A549 (cell line): ENCODE results near the gene ZNF536. TPM values are rescaled to one million over a fixed set of nuclear protein-coding genes. Genes with fewer than 3 reads are reported as not detected.

Source experiments
- ATAC-seq, 2 experiments: fragments of 200-7000 bp in 1 of 2; fragments of >200 bp in 1 of 2; cut with Nextera tagmentation in 1 of 2; cut with Tn5 transposase in 1 of 2; 3 replicates each; pipeline versions ENCODE4 v1.8.0 to v1.9.1; 2018 to 2020; ENCODE audit warnings: mild to moderate bottlenecking in 1 of 2, moderate library complexity in 1 of 2
- CTCF ChIA-PET: fragments of 300-600 bp; sonication (Branson Sonifier 250); formaldehyde crosslinking; extraction: SDS; loops from one replicate; lab custom pipeline; 2021; ENCODE audit warnings: antibody characterized with exemption, inconsistent platforms; lab: Yijun Ruan, JAX
- POLR2A ChIA-PET: fragments of 350-600 bp; formaldehyde crosslinking; extraction: SDS; loops from one replicate; lab custom pipeline; 2021; ENCODE audit warnings: antibody characterized with exemption, inconsistent platforms; lab: Yijun Ruan, JAX
- DNase-seq, 2 experiments: peaks; one replicate each; pipeline versions ENCODE4 v3.0.0 to v3.0.0-alpha.2; 2011 to 2016; ENCODE audit warnings: low read depth in 1 of 2, low spot score in 1 of 2
- FAIRE-seq: peaks from 2 replicates; lab custom pipeline; 2011; peaks lifted over from hg19 to GRCh38; lab: Jason Lieb, UNC
- H3K27ac ChIP-seq, 2 experiments: fragments of >200 bp; sonication (Bioruptor Twin); formaldehyde crosslinking; 3 replicates each; pipeline ENCODE4 v1.5.1; 2016 to 2017
- H3K4me1 ChIP-seq: fragments of >200 bp; sonication (Bioruptor Twin); formaldehyde crosslinking; 3 replicates; pipeline ENCODE4 v1.6.1; 2016
- H3K4me2 ChIP-seq: fragments of >200 bp; sonication (Bioruptor Twin); formaldehyde crosslinking; 3 replicates; pipeline ENCODE4 v1.6.1; 2016
- H3K4me3 ChIP-seq: fragments of >200 bp; sonication (Bioruptor Twin); formaldehyde crosslinking; 3 replicates; pipeline ENCODE4 v1.5.1; 2016
- H3K9me3 ChIP-seq: fragments of >200 bp; sonication (Bioruptor Twin); formaldehyde crosslinking; 3 replicates; pipeline ENCODE4 v1.6.1; 2016
- CEBPB ChIP-seq, 2 experiments: fragments of >200 bp in 1 of 2; sonication (Bioruptor Twin) in 1 of 2; formaldehyde crosslinking in 1 of 2; IDR thresholded peaks; 2 replicates each; pipeline ENCODE4 v1.6.1; 2012 to 2016
- CHD2 ChIP-seq: fragments of 150-350 bp; IDR thresholded peaks from 2 replicates; pipeline ENCODE4 v1.6.1; 2014; ENCODE audit warnings: low read length; ENCODE audit not compliant: partially characterized antibody
- CHD4 ChIP-seq: fragments of 200-600 bp; sonication (generic); IDR thresholded peaks from 2 replicates; pipeline ENCODE4 v1.6.1; 2016; ENCODE audit warnings: antibody characterized with exemption, mild to moderate bottlenecking, borderline replicate concordance
- EHF ChIP-seq: fragments of 250-450 bp; sonication (Bioruptor Pico); IDR thresholded peaks from 2 replicates; pipeline ENCODE4 v1.5.0; 2020; ENCODE audit warnings: mild to moderate bottlenecking
- EP300 ChIP-seq, 2 experiments: fragments of >200 bp; sonication (Bioruptor Twin); formaldehyde crosslinking; IDR thresholded peaks; 2 replicates in 1 of 2; 3 replicates in 1 of 2; pipeline ENCODE4 v1.6.1; 2016 to 2017
- FOSL2 ChIP-seq, 2 experiments: fragments of 450-650 bp in 1 of 2; fragments of >200 bp in 1 of 2; sonication (Bioruptor Twin) in 1 of 2; formaldehyde crosslinking; IDR thresholded peaks; 2 replicates each; pipeline versions ENCODE4 v1.5.0 to v1.6.1; 2016 to 2020; ENCODE audit warnings: mild to moderate bottlenecking in 1 of 2, moderate library complexity in 1 of 2
- FOXS1 ChIP-seq: fragments of 250-450 bp; sonication (Bioruptor Pico); IDR thresholded peaks from 2 replicates; pipeline ENCODE4 v1.5.0; 2020; ENCODE audit warnings: mild to moderate bottlenecking, moderate library complexity
- GATA3 ChIP-seq: IDR thresholded peaks from 2 replicates; pipeline ENCODE4 v1.6.1; 2012; ENCODE audit warnings: borderline replicate concordance
- HOXB5 ChIP-seq: fragments of 250-450 bp; sonication (Bioruptor Pico); IDR thresholded peaks from 2 replicates; pipeline ENCODE4 v1.5.0; 2020; ENCODE audit warnings: mild to moderate bottlenecking, moderate library complexity
- JUN ChIP-seq, 2 experiments: fragments of >200 bp; sonication (Bioruptor Twin); formaldehyde crosslinking; IDR thresholded peaks; 2 replicates in 1 of 2; 3 replicates in 1 of 2; pipeline ENCODE4 v1.6.1; 2016 to 2017
- KDM5A ChIP-seq: fragments of 200-600 bp; sonication (generic); IDR thresholded peaks from 2 replicates; pipeline ENCODE4 v1.6.1; 2016; ENCODE audit warnings: antibody characterized with exemption, mild to moderate bottlenecking
- MAFK ChIP-seq: fragments of 450-650 bp; IDR thresholded peaks from 2 replicates; pipeline ENCODE4 v1.6.1; 2014; ENCODE audit not compliant: partially characterized antibody
- MYC ChIP-seq: IDR thresholded peaks from 2 replicates; pipeline ENCODE4 v1.6.1; 2012; ENCODE audit warnings: mild to moderate bottlenecking, inconsistent platforms, low read length, improper control_type of control experiment, borderline replicate concordance
- NPAS2 ChIP-seq: fragments of 250-450 bp; sonication (Bioruptor Pico); IDR thresholded peaks from 2 replicates; pipeline ENCODE4 v1.8.0; 2022; ENCODE audit warnings: mild to moderate bottlenecking, moderate library complexity, borderline replicate concordance
- POLR2A ChIP-seq: IDR thresholded peaks from 2 replicates; pipeline ENCODE4 v1.6.1; 2012; ENCODE audit warnings: mild to moderate bottlenecking, low read length
- RFX5 ChIP-seq: fragments of 450-650 bp; IDR thresholded peaks from 2 replicates; pipeline ENCODE4 v1.7.1; 2014; ENCODE audit warnings: antibody characterized with exemption, mild to moderate bottlenecking, moderate library complexity
- SMC3 ChIP-seq: fragments of >200 bp; sonication (Bioruptor Twin); formaldehyde crosslinking; IDR thresholded peaks from 3 replicates; pipeline ENCODE4 v1.6.1; 2018; ENCODE audit warnings: inconsistent platforms
- TP53 ChIP-seq: fragments of 250-450 bp; sonication (Bioruptor Pico); IDR thresholded peaks from 2 replicates; pipeline ENCODE4 v1.5.0; 2021; ENCODE audit warnings: mild to moderate bottlenecking, moderate library complexity
- ZNF302 ChIP-seq: fragments of 250-450 bp; sonication (Bioruptor Pico); IDR thresholded peaks from 2 replicates; pipeline ENCODE4 v1.9.0; 2021; ENCODE audit warnings: inconsistent platforms, mild to moderate bottlenecking, moderate library complexity
- WGBS: methylation state at CpG from one replicate; pipeline ENCODE4 v1.1.6; 2017; ENCODE audit errors: missing lambda C conversion rate; 5-methylcytosine and 5-hydroxymethylcytosine counted together
- polyA plus RNA-seq, 4 experiments: library from polyadenylated mRNA; depleted of rRNA in 3 of 4; stranded (reverse); fragments of >200 nt; fragmentation: RNase III in 1 of 4; extraction: RNeasy Plus Mini Kit Qiagen cat#74134 plus additional on column Dnase treatment in 1 of 4; gene quantifications; 2 replicates in 3 of 4; 3 replicates in 1 of 4; pipeline ENCODE4 v1.2.3, GENCODE V29; 2011 to 2017
- TF ChIP-seq, protein P1 (sequence below): IDR thresholded peaks from 2 replicates; pipeline ENCODE4 v1.6.1; 2012
- TF ChIP-seq, protein P2 (sequence below): fragments of 250-450 bp; sonication (Bioruptor Pico); IDR thresholded peaks from 2 replicates; pipeline ENCODE4 v1.5.0; 2020; ENCODE audit warnings: low read depth, mild to moderate bottlenecking, moderate library complexity
- TF ChIP-seq, protein P3 (sequence below): fragments of >200 bp; sonication (Bioruptor Twin); formaldehyde crosslinking; IDR thresholded peaks from 2 replicates; pipeline ENCODE4 v1.6.1; 2016

The ZNF536 gene
- polyA plus RNA-seq, 2 of the 4 experiments (the other 2 are of a cell fraction), result not detected

DNA sequence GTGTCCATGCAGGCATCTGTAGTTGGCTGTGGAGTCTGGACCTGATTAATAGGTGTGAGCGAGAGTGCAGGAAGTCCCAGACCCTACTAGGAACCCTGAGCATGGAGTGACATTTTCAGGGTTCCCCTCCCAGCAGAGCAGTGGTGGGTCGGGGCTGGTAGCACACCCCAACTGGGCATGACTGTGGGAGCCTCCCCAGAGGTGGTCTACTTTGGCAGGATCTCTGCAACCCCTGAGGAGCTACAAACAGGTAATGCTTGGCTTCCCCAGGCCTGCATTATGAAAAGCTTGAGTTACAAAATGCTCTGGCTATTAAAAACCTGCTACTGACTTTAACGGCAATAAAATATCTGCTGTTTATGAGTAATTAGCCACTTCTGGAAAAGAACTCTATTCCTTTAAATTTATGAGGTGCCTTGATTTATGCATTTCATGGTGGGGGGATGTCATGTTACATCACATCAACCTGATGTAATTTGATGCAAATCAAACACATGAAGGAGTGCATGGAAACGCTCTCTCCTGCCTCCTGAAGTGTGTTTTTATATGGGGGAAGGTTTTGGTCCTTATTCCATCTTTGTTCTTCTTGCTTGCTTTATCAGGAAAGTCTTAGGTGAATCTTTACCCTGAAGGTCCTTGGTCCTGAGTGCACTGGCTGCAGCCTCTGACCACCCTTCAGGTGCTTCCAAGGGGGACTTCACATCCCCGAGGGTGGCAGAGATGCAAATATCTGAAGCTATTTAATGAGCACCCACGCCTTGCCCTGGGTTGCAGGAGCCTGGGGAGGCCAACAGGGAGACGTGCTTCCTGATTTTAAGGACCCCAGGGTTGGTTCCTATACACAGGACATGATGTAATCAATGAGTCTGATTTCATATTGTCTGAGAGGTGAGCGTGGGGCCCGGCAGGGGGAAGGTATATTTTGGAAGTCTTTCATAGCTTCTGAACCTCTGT is 54.0 kb downstream of the ZNF536 start:
- ATAC-seq (no peak), FAIRE-seq (no peak), DNase-seq (no peak)
- Histone ChIP-seq H3K4me1 (no peaks in the 10 kb centered on the region), H3K4me2 (no peak overlapping the region), H3K27ac (no peak overlapping the region), H3K4me3 (no peak overlapping the region), H3K9me3 (no peaks in the 10 kb centered on the region)
- TF ChIP-seq EHF (no peak), CEBPB (IDR thresholded peaks at IDR 0.05) (no peak), RFX5 (no peak), NPAS2 (CRISPR knock-in tag) (no peak), CHD4 (no peak), FOXS1 (CRISPR knock-in tag) (no peak), FOSL2 (IDR thresholded peaks at IDR 0.05) (no peak), FOSL2 (CRISPR knock-in tag; IDR thresholded peaks at IDR 0.05) (no peak), JUN (IDR thresholded peaks at IDR 0.05) (no peak), GATA3 (no peak), MAFK (no peak), KDM5A (no peak), CHD2 (no peak)
- TF ChIP-seq, protein P1, sequence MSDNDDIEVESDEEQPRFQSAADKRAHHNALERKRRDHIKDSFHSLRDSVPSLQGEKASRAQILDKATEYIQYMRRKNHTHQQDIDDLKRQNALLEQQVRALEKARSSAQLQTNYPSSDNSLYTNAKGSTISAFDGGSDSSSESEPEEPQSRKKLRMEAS, result no peak
- ChIA-PET POLR2A (no interaction called here), CTCF (interaction anchor here (0.9 to 2.0 kb wide), 2 partner anchors 13 to 19 kb away, joined by 3 to 7 read pairs; no protein-coding TSS in a partner anchor)
- 4% methylated on average over 9 of the region's 9 CpGs for WGBS

DNA sequence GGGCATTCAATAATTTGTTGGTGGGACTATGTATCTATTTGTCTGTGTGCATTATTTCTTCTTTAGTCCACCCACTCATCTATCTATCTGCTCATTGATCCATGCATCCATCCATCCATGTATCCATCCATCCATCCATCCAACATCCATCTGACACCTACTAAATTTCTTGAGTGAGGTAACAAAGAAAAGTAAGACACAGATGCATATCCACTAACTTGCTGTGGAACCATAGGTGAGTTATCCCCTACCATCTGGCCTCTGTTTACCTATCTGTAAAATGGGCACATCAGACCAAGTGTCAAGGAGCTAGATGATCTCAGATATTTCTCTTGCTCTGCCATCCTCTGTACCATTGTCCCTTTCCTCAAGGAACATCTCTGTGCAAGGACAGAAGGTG is 54.7 kb downstream of the ZNF536 start:
- peak; percentile 98 for FAIRE-seq

DNA sequence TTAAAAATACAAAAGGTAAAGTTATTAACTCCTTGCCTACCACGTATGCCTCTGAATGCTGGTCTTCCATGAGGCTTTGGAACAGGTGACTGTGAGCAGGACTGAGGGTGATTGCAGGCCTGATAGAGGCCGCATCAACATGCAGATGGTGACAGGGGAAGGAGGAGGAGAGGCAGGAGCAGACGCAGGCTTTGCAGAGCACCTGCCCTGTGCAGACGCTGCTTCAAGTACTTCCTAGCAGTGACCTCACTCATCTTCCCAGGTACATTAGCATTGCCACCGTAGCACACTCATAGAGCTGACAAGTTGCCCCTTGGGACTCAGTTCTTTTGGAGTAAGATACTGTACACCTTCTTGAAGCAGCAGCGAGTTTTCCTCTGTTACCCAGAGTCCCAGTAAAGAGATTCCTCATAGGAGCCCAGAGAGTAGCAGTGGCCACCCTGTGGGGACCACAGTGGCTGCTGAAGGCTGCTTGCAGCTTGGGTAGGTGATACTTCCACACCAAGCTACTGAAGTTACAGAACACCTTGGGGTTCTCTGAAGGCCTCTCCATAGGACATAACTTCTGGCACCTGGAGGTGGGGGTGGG is 56.0 kb downstream of the ZNF536 start:
- POLR2A ChIA-PET, result no interaction called here

More for the DNA sequence above, 54.7 kb downstream of the ZNF536 start:
- DNase-seq (no peak), ATAC-seq (no peak)
- Histone ChIP-seq H3K4me3 (no peak overlapping the region), H3K9me3 (no peaks in the 10 kb centered on the region), H3K4me2 (no peak overlapping the region), H3K4me1 (no peaks in the 10 kb centered on the region), H3K27ac (no peak overlapping the region)
- TF ChIP-seq, protein P1, result no peak
- TF ChIP-seq SMC3 (no peak), JUN (IDR thresholded peaks at IDR 0.05) (no peak), EP300 (IDR thresholded peaks at IDR 0.05) (no peak), ZNF302 (CRISPR knock-in tag) (no peak), TP53 (CRISPR knock-in tag) (no peak), MYC (no peak), HOXB5 (CRISPR knock-in tag) (no peak), CHD4 (no peak)
- TF ChIP-seq, protein P2, sequence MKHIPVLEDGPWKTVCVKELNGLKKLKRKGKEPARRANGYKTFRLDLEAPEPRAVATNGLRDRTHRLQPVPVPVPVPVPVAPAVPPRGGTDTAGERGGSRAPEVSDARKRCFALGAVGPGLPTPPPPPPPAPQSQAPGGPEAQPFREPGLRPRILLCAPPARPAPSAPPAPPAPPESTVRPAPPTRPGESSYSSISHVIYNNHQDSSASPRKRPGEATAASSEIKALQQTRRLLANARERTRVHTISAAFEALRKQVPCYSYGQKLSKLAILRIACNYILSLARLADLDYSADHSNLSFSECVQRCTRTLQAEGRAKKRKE (CRISPR knock-in tag), result no peak
- TF ChIP-seq, protein P3, sequence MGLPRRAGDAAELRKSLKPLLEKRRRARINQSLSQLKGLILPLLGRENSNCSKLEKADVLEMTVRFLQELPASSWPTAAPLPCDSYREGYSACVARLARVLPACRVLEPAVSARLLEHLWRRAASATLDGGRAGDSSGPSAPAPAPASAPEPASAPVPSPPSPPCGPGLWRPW, result no peak
- POLR2A ChIA-PET, result no interaction called here
- CTCF ChIA-PET, result interaction anchor here (0.9 to 2.0 kb wide), 3 partner anchors 12 to 242 kb away, joined by 3 to 7 read pairs (median 3); no protein-coding TSS in a partner anchor

More for the DNA sequence above, 56.0 kb downstream of the ZNF536 start:
- ATAC-seq (no peak), DNase-seq (no peak), FAIRE-seq (no peak)
- Histone ChIP-seq H3K27ac (no peak overlapping the region), H3K4me1 (no peaks in the 10 kb centered on the region), H3K4me2 (no peak overlapping the region), H3K9me3 (no peaks in the 10 kb centered on the region), H3K4me3 (no peak overlapping the region)
- CTCF ChIA-PET, result interaction anchor here (1.1 to 1.3 kb wide), 2 partner anchors 8 to 241 kb away, joined by 3 read pairs; no protein-coding TSS in a partner anchor
- 5% methylated on average over 6 of the region's 6 CpGs for WGBS
- no peak for TF ChIP-seq POLR2A
- no peak for TF ChIP-seq FOSL2 (IDR thresholded peaks at IDR 0.05)
- TF ChIP-seq FOSL2 (CRISPR knock-in tag; IDR thresholded peaks at IDR 0.05), result no peak
